Measurements from ENCODE around the gene TNPO3. TPM values are rescaled to one million over a fixed set of nuclear protein-coding genes. Genes with fewer than 3 reads are reported as not detected.
A peak's percentile ranks its signal among the peaks of the same experiment; 100 is the strongest.

The TNPO3 gene
- total RNA-seq, 2 experiments from 2014 or later: 44.3 to 48.1 TPM

- Mint-ChIP-seq H3K4me1 (no peaks in the 10 kb centered on the region), H3K4me3 (no peak overlapping the region), H3K27me3 (peaks cover 30% of the 10 kb centered on the region), H3K9me3 (no peaks in the 10 kb centered on the region), H3K36me3 (ENCODE audit: low read depth) (no peaks in the 10 kb centered on the region), H3K27ac (no peak overlapping the region)
- DNase-seq: no peak
- ChIA-PET CTCF (interaction anchor here (2.8 kb wide), 1 partner anchor 184 kb away, joined by 9 read pairs; no protein-coding TSS in a partner anchor), POLR2A (no interaction called here)
These were observed 147.9 kb downstream of the TNPO3 start for GRCh38 chr7:128906766-128907559.

GRCh38 chr7:128906001-128906765 lies 148.7 kb downstream of the TNPO3 start:
- POLR2A ChIA-PET: no interaction called here
- CTCF ChIA-PET: interaction anchor here (2.8 kb wide), 1 partner anchor 185 kb away, joined by 9 read pairs; no protein-coding TSS in a partner anchor
- peaks cover 22% of the 10 kb centered on the region for H3K27me3 Mint-ChIP-seq
- DNase-seq: no peak
- H3K4me1 Mint-ChIP-seq: no peaks in the 10 kb centered on the region
- no peaks in the 10 kb centered on the region for H3K36me3 Mint-ChIP-seq (ENCODE audit: low read depth)
- H3K9me3 Mint-ChIP-seq: no peaks in the 10 kb centered on the region
- H3K4me3 Mint-ChIP-seq: no peak overlapping the region
- H3K27ac Mint-ChIP-seq: no peak overlapping the region

GRCh38 chr7:128904381-128905197 lies 150.3 kb downstream of the TNPO3 start:
- POLR2A ChIA-PET: no interaction called here
- H3K27me3 Mint-ChIP-seq: peaks cover 12% of the 10 kb centered on the region
- no peaks in the 10 kb centered on the region for H3K4me1 Mint-ChIP-seq
- peaks cover 3% of the 10 kb centered on the region for H3K9me3 Mint-ChIP-seq
- H3K27ac Mint-ChIP-seq: no peak overlapping the region
- DNase-seq: peak; percentile 53
- no peaks in the 10 kb centered on the region for H3K36me3 Mint-ChIP-seq (ENCODE audit: low read depth)
- no peak overlapping the region for H3K4me3 Mint-ChIP-seq
- CTCF ChIA-PET: interaction anchor here (1.0 to 1.6 kb wide), 2 partner anchors 18 to 187 kb away, joined by 3 to 4 read pairs; no protein-coding TSS in a partner anchor

Other genes with a start within 250 kb of the TNPO3 start
- gene FLNC, start 224.7 kb downstream of the TNPO3 start, total RNA-seq: not detected
- gene ATP6V1F, start 192.3 kb downstream of the TNPO3 start, total RNA-seq: 100 to 1,000 TPM; 123 to 143 TPM
- gene KCP, start 144.4 kb downstream of the TNPO3 start, total RNA-seq: under 1 TPM; 0.10 to 0.12 TPM
- 1 to 10 TPM; 6.5 to 6.7 TPM for gene IRF5, start 117.2 kb downstream of the TNPO3 start, total RNA-seq
- 1 to 10 TPM; 2.8 to 3.0 TPM for gene TSPAN33, start 89.6 kb upstream of the TNPO3 start, total RNA-seq
- not detected for gene SMO, start 133.5 kb upstream of the TNPO3 start, total RNA-seq
- 10 to 100 TPM in 1 of 2 experiments, 1 to 10 TPM in 1; 9.7 to 11.4 TPM for gene AHCYL2, start 169.9 kb upstream of the TNPO3 start, total RNA-seq